HEK293 (cell line): ENCODE data around the gene UPP2.

Experiments used
- CTCF ChIA-PET: fragments of 350-600 bp; formaldehyde crosslinking; extraction: SDS; loops from one replicate; lab custom pipeline; 2021; ENCODE audit warnings: antibody characterized with exemption; lab: Yijun Ruan, JAX
- POLR2A ChIA-PET: fragments of 300-600 bp; formaldehyde crosslinking; extraction: SDS; loops from one replicate; lab custom pipeline; 2020; ENCODE audit warnings: antibody characterized with exemption, inconsistent platforms; lab: Yijun Ruan, JAX
- H3K27ac ChIP-seq: fragments of 200-500 bp; sonication (Bioruptor generic); 2 replicates; pipeline ENCODE4 v1.5.1; 2014; ENCODE audit warnings: low read depth, low read length, control low read depth, inconsistent platforms; ENCODE audit errors: extremely low read depth
- H3K36me3 ChIP-seq, 2 experiments: fragments of 200-500 bp in 1 of 2; sonication (Bioruptor generic) in 1 of 2; 1 replicate in 1 of 2; 2 replicates in 1 of 2; pipeline ENCODE4 v1.5.1; 2014 to 2017; ENCODE audit warnings: inconsistent platforms in 2 of 2, low read length in 2 of 2; ENCODE audit not compliant: control insufficient read depth in 2 of 2, insufficient read depth in 1 of 2
- H3K4me1 ChIP-seq: fragments of 200-500 bp; sonication (Bioruptor generic); 2 replicates; pipeline ENCODE4 v1.5.1; 2014; ENCODE audit warnings: mild to moderate bottlenecking, low read length, inconsistent platforms; ENCODE audit not compliant: control insufficient read depth, insufficient read depth
- H3K4me3 ChIP-seq: 2 replicates; pipeline ENCODE4 v1.5.1; 2011; ENCODE audit warnings: low read depth, mild to moderate bottlenecking, control low read depth, low read length, moderate library complexity
- H3K9me3 ChIP-seq: fragments of 200-500 bp; sonication (Bioruptor generic); 2 replicates; pipeline ENCODE4 v1.5.1; 2014; ENCODE audit warnings: low read depth, low read length, inconsistent platforms; ENCODE audit not compliant: control insufficient read depth, insufficient read depth
- GLI2 ChIP-seq: fragments of 450-650 bp; formaldehyde crosslinking; IDR thresholded peaks from 2 replicates; pipeline ENCODE4; 2017; ENCODE audit warnings: missing biosample characterization, missing genetic modification characterization, low read depth, borderline replicate concordance
- HOXC10 ChIP-seq: sonication (generic); formaldehyde crosslinking; IDR thresholded peaks from 2 replicates; pipeline ENCODE4 v1.8.1; 2023; ENCODE audit warnings: mild to moderate bottlenecking, missing genetic modification reagents
- INSM2 ChIP-seq: fragments of 450-650 bp; formaldehyde crosslinking; IDR thresholded peaks from 2 replicates; pipeline ENCODE4 v1.5.1; 2016; ENCODE audit warnings: missing biosample characterization, missing genetic modification characterization
- KLF7 ChIP-seq: fragments of 450-650 bp; formaldehyde crosslinking; IDR thresholded peaks from 2 replicates; pipeline ENCODE4 v1.5.1; 2016; ENCODE audit warnings: missing biosample characterization, missing genetic modification characterization, borderline replicate concordance
- MYNN ChIP-seq: fragments of 450-650 bp; formaldehyde crosslinking; IDR thresholded peaks from 2 replicates; pipeline ENCODE4 v1.5.1; 2016; ENCODE audit warnings: missing biosample characterization, missing genetic modification characterization, borderline replicate concordance
- MZF1 ChIP-seq: fragments of 450-650 bp; formaldehyde crosslinking; IDR thresholded peaks from 2 replicates; pipeline ENCODE4 v1.5.1; 2017; ENCODE audit warnings: missing biosample characterization, missing genetic modification characterization, borderline replicate concordance
- SALL2 ChIP-seq: fragments of 450-650 bp; formaldehyde crosslinking; IDR thresholded peaks from 2 replicates; pipeline ENCODE4 v1.5.0; 2017; ENCODE audit warnings: missing biosample characterization, mild to moderate bottlenecking, missing genetic modification characterization, borderline replicate concordance
- ZBTB49 ChIP-seq: fragments of 450-650 bp; formaldehyde crosslinking; IDR thresholded peaks from 2 replicates; pipeline ENCODE4 v1.5.1; 2016; ENCODE audit warnings: missing biosample characterization, missing genetic modification characterization, low read depth
- ZBTB8A ChIP-seq: fragments of 450-650 bp; formaldehyde crosslinking; IDR thresholded peaks from 2 replicates; pipeline ENCODE4 v1.5.1; 2016; ENCODE audit warnings: missing biosample characterization, missing genetic modification characterization
- ZFP69B ChIP-seq: fragments of 450-650 bp; formaldehyde crosslinking; IDR thresholded peaks from 2 replicates; pipeline ENCODE4 v1.5.1; 2016; ENCODE audit warnings: missing biosample characterization, missing genetic modification characterization
- ZNF10 ChIP-seq: fragments of 450-650 bp; formaldehyde crosslinking; IDR thresholded peaks from 2 replicates; pipeline ENCODE4 v1.5.1; 2017; ENCODE audit warnings: missing biosample characterization, missing genetic modification characterization
- ZNF132 ChIP-seq: fragments of 450-650 bp; formaldehyde crosslinking; IDR thresholded peaks from 2 replicates; pipeline ENCODE4 v1.5.1; 2017; ENCODE audit warnings: missing biosample characterization, missing genetic modification characterization, borderline replicate concordance
- ZNF174 ChIP-seq: fragments of 450-650 bp; formaldehyde crosslinking; IDR thresholded peaks from 2 replicates; pipeline ENCODE4 v1.5.0; 2017; ENCODE audit warnings: missing biosample characterization, mild to moderate bottlenecking, missing genetic modification characterization
- ZNF223 ChIP-seq: fragments of 450-650 bp; formaldehyde crosslinking; IDR thresholded peaks from 2 replicates; pipeline ENCODE4 v1.5.1; 2016; ENCODE audit warnings: missing biosample characterization, missing genetic modification characterization
- ZNF324 ChIP-seq: fragments of 450-650 bp; formaldehyde crosslinking; IDR thresholded peaks from 2 replicates; pipeline ENCODE4 v1.5.1; 2016; ENCODE audit warnings: missing biosample characterization, missing genetic modification characterization
- ZNF335 ChIP-seq: fragments of 450-650 bp; formaldehyde crosslinking; conservative IDR thresholded peaks from 2 replicates; pipeline ENCODE4 v1.5.1; 2016; ENCODE audit warnings: missing biosample characterization, missing genetic modification characterization
- ZNF394 ChIP-seq: fragments of 450-650 bp; formaldehyde crosslinking; IDR thresholded peaks from 2 replicates; pipeline ENCODE4 v1.5.1; 2016; ENCODE audit warnings: missing biosample characterization, missing genetic modification characterization, mild to moderate bottlenecking, moderate library complexity, borderline replicate concordance
- ZNF423 ChIP-seq: fragments of 450-650 bp; formaldehyde crosslinking; IDR thresholded peaks from 2 replicates; pipeline ENCODE4 v1.5.1; 2016; ENCODE audit warnings: missing biosample characterization, missing genetic modification characterization
- ZNF623 ChIP-seq: fragments of 450-650 bp; formaldehyde crosslinking; IDR thresholded peaks from 2 replicates; pipeline ENCODE4 v1.5.1; 2016; ENCODE audit warnings: missing biosample characterization, missing genetic modification characterization
- ZNF654 ChIP-seq: fragments of 450-650 bp; formaldehyde crosslinking; IDR thresholded peaks from 2 replicates; pipeline ENCODE4 v1.5.1; 2016; ENCODE audit warnings: low read depth, missing biosample characterization, missing genetic modification characterization
- ZNF664 ChIP-seq: fragments of 450-650 bp; formaldehyde crosslinking; IDR thresholded peaks from 2 replicates; pipeline ENCODE4 v1.5.1; 2016; ENCODE audit warnings: missing biosample characterization, missing genetic modification characterization
- ZNF701 ChIP-seq: fragments of 450-650 bp; formaldehyde crosslinking; IDR thresholded peaks from 2 replicates; pipeline ENCODE4 v1.5.1; 2016; ENCODE audit warnings: missing biosample characterization, missing genetic modification characterization
- ZNF785 ChIP-seq: fragments of 450-650 bp; formaldehyde crosslinking; IDR thresholded peaks from 2 replicates; pipeline ENCODE4 v1.5.1; 2016; ENCODE audit warnings: missing biosample characterization, missing genetic modification characterization
- ZNF837 ChIP-seq: fragments of 450-650 bp; formaldehyde crosslinking; IDR thresholded peaks from 2 replicates; pipeline ENCODE4 v1.5.1; 2016; ENCODE audit warnings: missing biosample characterization, missing genetic modification characterization
- ZSCAN18 ChIP-seq: fragments of 450-650 bp; formaldehyde crosslinking; IDR thresholded peaks from 2 replicates; pipeline ENCODE4 v1.5.1; 2016; ENCODE audit warnings: missing biosample characterization, missing genetic modification characterization
- ZXDB ChIP-seq: fragments of 450-650 bp; formaldehyde crosslinking; IDR thresholded peaks from 2 replicates; pipeline ENCODE4 v1.5.1; 2016; ENCODE audit warnings: missing biosample characterization, missing genetic modification characterization
- TF ChIP-seq, protein P1 (sequence below): fragments of 450-650 bp; formaldehyde crosslinking; IDR thresholded peaks from 2 replicates; pipeline ENCODE4 v1.5.1; 2016; ENCODE audit warnings: missing biosample characterization, missing genetic modification characterization
- TF ChIP-seq, protein P2 (sequence below): fragments of 450-650 bp; formaldehyde crosslinking; IDR thresholded peaks from 2 replicates; pipeline ENCODE4 v1.5.1; 2016; ENCODE audit warnings: missing biosample characterization, missing genetic modification characterization

UPP2 gene

GRCh38 chr2:158134655-158135054, 33.0 kb downstream of the UPP2 start (continued):
- no peak for TF ChIP-seq KLF7 (tag by site-specific recombination)
- no peak for TF ChIP-seq ZNF132 (tag by site-specific recombination)

DNA sequence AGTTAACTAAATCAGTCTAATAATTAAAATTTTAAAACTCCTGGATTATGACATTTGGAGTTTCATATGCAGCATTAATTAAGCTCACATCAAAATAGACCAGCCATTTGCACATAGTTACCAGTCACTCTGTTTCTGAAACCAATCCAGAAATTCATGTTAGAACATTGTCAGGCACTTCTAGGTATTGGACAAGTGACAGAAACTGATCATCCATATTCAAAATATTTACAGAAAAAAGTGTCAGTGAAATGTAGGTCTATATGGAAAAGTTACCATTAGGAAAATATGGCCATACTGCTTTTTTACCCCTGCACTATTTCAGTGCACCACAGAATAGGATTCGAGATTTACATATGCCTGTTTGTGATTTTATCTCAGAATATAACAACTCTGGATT, 33.4 kb downstream of the UPP2 start:
- H3K9me3 ChIP-seq: no peaks in the 10 kb centered on the region
- H3K4me3 ChIP-seq: no peak overlapping the region
- ChIA-PET POLR2A (no interaction called here), CTCF (interaction anchor here (0.6 kb wide), 1 partner anchor 578 kb away, joined by 5 read pairs; no protein-coding TSS in a partner anchor)
- H3K36me3 ChIP-seq: no peaks in the 10 kb centered on the region
- TF ChIP-seq ZNF654 (tag by site-specific recombination): no peak
- no peak for TF ChIP-seq SALL2 (tag by site-specific recombination)
- TF ChIP-seq ZNF701 (tag by site-specific recombination): no peak
- no peak for TF ChIP-seq ZNF423 (tag by site-specific recombination)
- no peak for TF ChIP-seq MZF1
- no peak for TF ChIP-seq ZNF10
- TF ChIP-seq ZXDB (tag by site-specific recombination): no peak
- no peak for TF ChIP-seq ZNF394 (tag by site-specific recombination)
- TF ChIP-seq, protein P1, sequence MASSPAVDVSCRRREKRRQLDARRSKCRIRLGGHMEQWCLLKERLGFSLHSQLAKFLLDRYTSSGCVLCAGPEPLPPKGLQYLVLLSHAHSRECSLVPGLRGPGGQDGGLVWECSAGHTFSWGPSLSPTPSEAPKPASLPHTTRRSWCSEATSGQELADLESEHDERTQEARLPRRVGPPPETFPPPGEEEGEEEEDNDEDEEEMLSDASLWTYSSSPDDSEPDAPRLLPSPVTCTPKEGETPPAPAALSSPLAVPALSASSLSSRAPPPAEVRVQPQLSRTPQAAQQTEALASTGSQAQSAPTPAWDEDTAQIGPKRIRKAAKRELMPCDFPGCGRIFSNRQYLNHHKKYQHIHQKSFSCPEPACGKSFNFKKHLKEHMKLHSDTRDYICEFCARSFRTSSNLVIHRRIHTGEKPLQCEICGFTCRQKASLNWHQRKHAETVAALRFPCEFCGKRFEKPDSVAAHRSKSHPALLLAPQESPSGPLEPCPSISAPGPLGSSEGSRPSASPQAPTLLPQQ (tag by site-specific recombination): no peak
- no peak for TF ChIP-seq ZBTB8A (tag by site-specific recombination)
- TF ChIP-seq ZNF664 (tag by site-specific recombination): no peak
- no peak for TF ChIP-seq ZNF623
- TF ChIP-seq MYNN: no peak
- no peak for TF ChIP-seq GLI2 (tag by site-specific recombination)
- TF ChIP-seq INSM2: no peak
- TF ChIP-seq, protein P2, sequence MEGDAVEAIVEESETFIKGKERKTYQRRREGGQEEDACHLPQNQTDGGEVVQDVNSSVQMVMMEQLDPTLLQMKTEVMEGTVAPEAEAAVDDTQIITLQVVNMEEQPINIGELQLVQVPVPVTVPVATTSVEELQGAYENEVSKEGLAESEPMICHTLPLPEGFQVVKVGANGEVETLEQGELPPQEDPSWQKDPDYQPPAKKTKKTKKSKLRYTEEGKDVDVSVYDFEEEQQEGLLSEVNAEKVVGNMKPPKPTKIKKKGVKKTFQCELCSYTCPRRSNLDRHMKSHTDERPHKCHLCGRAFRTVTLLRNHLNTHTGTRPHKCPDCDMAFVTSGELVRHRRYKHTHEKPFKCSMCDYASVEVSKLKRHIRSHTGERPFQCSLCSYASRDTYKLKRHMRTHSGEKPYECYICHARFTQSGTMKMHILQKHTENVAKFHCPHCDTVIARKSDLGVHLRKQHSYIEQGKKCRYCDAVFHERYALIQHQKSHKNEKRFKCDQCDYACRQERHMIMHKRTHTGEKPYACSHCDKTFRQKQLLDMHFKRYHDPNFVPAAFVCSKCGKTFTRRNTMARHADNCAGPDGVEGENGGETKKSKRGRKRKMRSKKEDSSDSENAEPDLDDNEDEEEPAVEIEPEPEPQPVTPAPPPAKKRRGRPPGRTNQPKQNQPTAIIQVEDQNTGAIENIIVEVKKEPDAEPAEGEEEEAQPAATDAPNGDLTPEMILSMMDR (tag by site-specific recombination): no peak
- no peak for TF ChIP-seq ZNF335 (tag by site-specific recombination)
- TF ChIP-seq ZNF223 (tag by site-specific recombination): no peak
- no peak overlapping the region for H3K27ac ChIP-seq
- no peaks in the 10 kb centered on the region; the same call in 1 of the 2 replicates for H3K4me1 ChIP-seq

- no peak overlapping the region for H3K27ac ChIP-seq
- H3K4me3 ChIP-seq: no peak overlapping the region
- no peaks in the 10 kb centered on the region for H3K36me3 ChIP-seq
- POLR2A ChIA-PET: no interaction called here
- CTCF ChIA-PET: interaction anchor here (0.5 to 0.8 kb wide), 2 partner anchors 92 to 311 kb away, joined by 3 to 4 read pairs; no protein-coding TSS in a partner anchor
- H3K4me1 ChIP-seq: no peaks in the 10 kb centered on the region; the same call in 1 of the 2 replicates
- no peaks in the 10 kb centered on the region for H3K9me3 ChIP-seq
- TF ChIP-seq ZSCAN18 (tag by site-specific recombination): no peak
- TF ChIP-seq ZNF785: no peak
- TF ChIP-seq ZBTB49 (tag by site-specific recombination): no peak
- no peak for TF ChIP-seq ZNF837 (tag by site-specific recombination)
- no peak for TF ChIP-seq HOXC10 (CRISPR knock-in tag)
- no peak for TF ChIP-seq ZNF324 (tag by site-specific recombination)
- no peak for TF ChIP-seq ZNF174 (tag by site-specific recombination)
- no peak for TF ChIP-seq ZFP69B (tag by site-specific recombination)
Measured at GRCh38 chr2:158138255-158138654, 36.6 kb downstream of the UPP2 start.
